SU-DHL-6 (cell line): ENCODE results near the gene MYH11.

ENCODE experiments used
- EZH2phosphoT487 ChIP-seq: fragments of 200-600 bp; sonication (generic), shearing (Covaris generic); conservative IDR thresholded peaks from 2 replicates; pipeline ENCODE4 v1.6.1; 2018; ENCODE audit warnings: mild to moderate bottlenecking, antibody characterized with exemption, low read length, moderate library complexity, mixed read lengths
- TF ChIP-seq, protein P1 (sequence below): fragments of 200-600 bp; sonication (generic); IDR thresholded peaks from one replicate; pipeline ENCODE4 v1.5.1; 2017; ENCODE audit warnings: antibody characterized with exemption, mild to moderate bottlenecking, low read length, moderate library complexity; ENCODE audit not compliant: insufficient read depth, poor library complexity, severe bottlenecking

- TF ChIP-seq, protein P1, sequence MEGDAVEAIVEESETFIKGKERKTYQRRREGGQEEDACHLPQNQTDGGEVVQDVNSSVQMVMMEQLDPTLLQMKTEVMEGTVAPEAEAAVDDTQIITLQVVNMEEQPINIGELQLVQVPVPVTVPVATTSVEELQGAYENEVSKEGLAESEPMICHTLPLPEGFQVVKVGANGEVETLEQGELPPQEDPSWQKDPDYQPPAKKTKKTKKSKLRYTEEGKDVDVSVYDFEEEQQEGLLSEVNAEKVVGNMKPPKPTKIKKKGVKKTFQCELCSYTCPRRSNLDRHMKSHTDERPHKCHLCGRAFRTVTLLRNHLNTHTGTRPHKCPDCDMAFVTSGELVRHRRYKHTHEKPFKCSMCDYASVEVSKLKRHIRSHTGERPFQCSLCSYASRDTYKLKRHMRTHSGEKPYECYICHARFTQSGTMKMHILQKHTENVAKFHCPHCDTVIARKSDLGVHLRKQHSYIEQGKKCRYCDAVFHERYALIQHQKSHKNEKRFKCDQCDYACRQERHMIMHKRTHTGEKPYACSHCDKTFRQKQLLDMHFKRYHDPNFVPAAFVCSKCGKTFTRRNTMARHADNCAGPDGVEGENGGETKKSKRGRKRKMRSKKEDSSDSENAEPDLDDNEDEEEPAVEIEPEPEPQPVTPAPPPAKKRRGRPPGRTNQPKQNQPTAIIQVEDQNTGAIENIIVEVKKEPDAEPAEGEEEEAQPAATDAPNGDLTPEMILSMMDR, result no peak
- no peak for TF ChIP-seq EZH2phosphoT487
Observed at GRCh38 chr16:15830832-15831451, 25.9 kb downstream of the MYH11 start.
